ENCODE measurements around the gene SLC2A11.
"Not testable (repeated sequence)": the region's sequence is repeated elsewhere in the genome, so short reads cannot be mapped to it uniquely, and the experiment has no call there.

The SLC2A11 gene

GRCh38 chr22:23847991-23848864, 9.4 kb upstream of the SLC2A11 start:
- DNase-seq: no peak

- no peak for DNase-seq
These were observed 8.4 kb upstream of the SLC2A11 start for GRCh38 chr22:23849009-23850006.

- DNase-seq: no peak
These were observed 7.5 kb upstream of the SLC2A11 start for GRCh38 chr22:23850136-23850611.

- no peak for DNase-seq
These were observed 712 bp upstream of the SLC2A11 start for GRCh38 chr22:23856721-23857605.

GRCh38 chr22:23858484-23858815, 775 bp downstream of the SLC2A11 start:
- DNase-seq: no peak

GRCh38 chr22:23859201-23859600, 1.5 kb downstream of the SLC2A11 start:
- no peak for DNase-seq

GRCh38 chr22:23860187-23860586, 2.5 kb downstream of the SLC2A11 start:
- DNase-seq: not testable (repeated sequence)

GRCh38 chr22:23862103-23862502, 4.4 kb downstream of the SLC2A11 start:
- peak; percentile 17 for DNase-seq

GRCh38 chr22:23864499-23865154, 7.0 kb downstream of the SLC2A11 start:
- DNase-seq: not testable (repeated sequence)

- DNase-seq: no peak
These were observed 10.9 kb downstream of the SLC2A11 start for GRCh38 chr22:23868580-23868979.

GRCh38 chr22:23874871-23875270, 17.2 kb downstream of the SLC2A11 start:
- no peak for DNase-seq

- DNase-seq: no peak
These were observed 18.1 kb downstream of the SLC2A11 start for GRCh38 chr22:23875801-23876200.

- DNase-seq: no peak
These were observed 19.9 kb downstream of the SLC2A11 start for GRCh38 chr22:23877566-23877965.

- DNase-seq: no peak
These were observed 20.5 kb downstream of the SLC2A11 start for GRCh38 chr22:23878219-23878618.

- no peak for DNase-seq
These were observed 24.7 kb downstream of the SLC2A11 start for GRCh38 chr22:23882370-23882769.

- DNase-seq: no peak
These were observed 26.0 kb downstream of the SLC2A11 start for GRCh38 chr22:23883658-23884057.

- DNase-seq: no peak
These were observed 26.5 kb downstream of the SLC2A11 start for GRCh38 chr22:23884140-23884539.

GRCh38 chr22:23888615-23889401, 31.1 kb downstream of the SLC2A11 start:
- DNase-seq: no peak

GRCh38 chr22:23889620-23890019, 31.9 kb downstream of the SLC2A11 start:
- no peak for DNase-seq

- no peak for DNase-seq
These were observed 34.1 kb downstream of the SLC2A11 start for GRCh38 chr22:23891726-23892125.

GRCh38 chr22:23892130-23892529, 34.5 kb downstream of the SLC2A11 start:
- no peak for DNase-seq
